ENCODE results near the gene C12orf43.

C12orf43 gene

GRCh38 chr12:120994059-120994458 lies 22.2 kb downstream of the C12orf43 start:
- TF ChIP-seq ZFP3 (CRISPR knock-in tag; IDR thresholded peaks at IDR 0.05), result no peak
- no peak for TF ChIP-seq TOX (CRISPR knock-in tag; IDR thresholded peaks at IDR 0.05; ENCODE audit: borderline replicate concordance)
- no peak for TF ChIP-seq ZNF565 (CRISPR knock-in tag; conservative IDR thresholded peaks at IDR 0.05; ENCODE audit: low read depth)
- TF ChIP-seq ESRRG (CRISPR knock-in tag; IDR thresholded peaks at IDR 0.05), result no peak
- no peak for TF ChIP-seq RARB (CRISPR knock-in tag; IDR thresholded peaks at IDR 0.05)
- TF ChIP-seq CSRNP3 (CRISPR knock-in tag; IDR thresholded peaks at IDR 0.05), result no peak
- no peak for TF ChIP-seq ZC3H10 (CRISPR knock-in tag; IDR thresholded peaks at IDR 0.05)
- no peak for TF ChIP-seq POU6F1 (CRISPR knock-in tag; IDR thresholded peaks at IDR 0.05; ENCODE audit: borderline replicate concordance, low read depth)
- no peak for ATAC-seq

GRCh38 chr12:120993496-120993895 lies 22.8 kb downstream of the C12orf43 start:
- TF ChIP-seq ZNF8 (CRISPR knock-in tag; IDR thresholded peaks at IDR 0.05) (no peak), CREB5 (CRISPR knock-in tag; IDR thresholded peaks at IDR 0.05; ENCODE audit: low read depth) (no peak), ISL1 (CRISPR knock-in tag; IDR thresholded peaks at IDR 0.05) (no peak), RARB (CRISPR knock-in tag; IDR thresholded peaks at IDR 0.05) (no peak), TSHZ2 (CRISPR knock-in tag; IDR thresholded peaks at IDR 0.05) (no peak), TOX (CRISPR knock-in tag; IDR thresholded peaks at IDR 0.05; ENCODE audit: borderline replicate concordance) (no peak), ZFP3 (CRISPR knock-in tag; IDR thresholded peaks at IDR 0.05) (no peak), TCF4 (CRISPR knock-in tag; IDR thresholded peaks at IDR 0.05; ENCODE audit: borderline replicate concordance) (no peak), ESRRG (CRISPR knock-in tag; IDR thresholded peaks at IDR 0.05) (no peak), POU6F1 (CRISPR knock-in tag; IDR thresholded peaks at IDR 0.05; ENCODE audit: borderline replicate concordance, low read depth) (no peak), ZNF565 (CRISPR knock-in tag; conservative IDR thresholded peaks at IDR 0.05; ENCODE audit: low read depth) (no peak), CSDC2 (CRISPR knock-in tag; IDR thresholded peaks at IDR 0.05) (no peak), SNAI2 (CRISPR knock-in tag; IDR thresholded peaks at IDR 0.05) (no peak), CSRNP3 (CRISPR knock-in tag; IDR thresholded peaks at IDR 0.05) (no peak), ZNF70 (CRISPR knock-in tag; IDR thresholded peaks at IDR 0.05) (no peak), GLIS3 (CRISPR knock-in tag; IDR thresholded peaks at IDR 0.05) (no peak)
- ATAC-seq, result no peak

- TF ChIP-seq ZNF565 (CRISPR knock-in tag; conservative IDR thresholded peaks at IDR 0.05; ENCODE audit: low read depth) (no peak), GLIS3 (CRISPR knock-in tag; IDR thresholded peaks at IDR 0.05) (no peak), POU6F1 (CRISPR knock-in tag; IDR thresholded peaks at IDR 0.05; ENCODE audit: borderline replicate concordance, low read depth) (no peak), RARB (CRISPR knock-in tag; IDR thresholded peaks at IDR 0.05) (no peak), BACH2 (CRISPR knock-in tag; IDR thresholded peaks at IDR 0.05; ENCODE audit: borderline replicate concordance) (no peak), OSR1 (CRISPR knock-in tag; IDR thresholded peaks at IDR 0.05) (no peak), ZC3H10 (CRISPR knock-in tag; IDR thresholded peaks at IDR 0.05) (no peak), TCF4 (CRISPR knock-in tag; IDR thresholded peaks at IDR 0.05; ENCODE audit: borderline replicate concordance) (no peak), ZNF8 (CRISPR knock-in tag; IDR thresholded peaks at IDR 0.05) (no peak), PPARA (CRISPR knock-in tag; IDR thresholded peaks at IDR 0.05; ENCODE audit: borderline replicate concordance) (no peak), ZNF70 (CRISPR knock-in tag; IDR thresholded peaks at IDR 0.05) (no peak)
- no peak for ATAC-seq
Observed at GRCh38 chr12:120992989-120993388, 23.3 kb downstream of the C12orf43 start.

Measured in SK-N-SH treated with all-trans-retinoic acid at 6 μM for 48 hours (cell line).